GM12801 (cell line): ENCODE data around the gene RTN3.

Experiments used
- CTCF ChIP-seq: IDR thresholded peaks from one replicate; pipeline ENCODE4 v1.5.1; 2011; ENCODE audit warnings: control low read depth; ENCODE audit not compliant: insufficient read length; ENCODE audit errors: extremely low read depth

The RTN3 gene

GRCh38 chr11:63737718-63738117 lies 56.4 kb downstream of the RTN3 start:
- TF ChIP-seq CTCF: no peak

GRCh38 chr11:63738720-63739360 lies 57.5 kb downstream of the RTN3 start:
- no peak for TF ChIP-seq CTCF

- no peak for TF ChIP-seq CTCF
Measured at GRCh38 chr11:63745304-63746170, 64.2 kb downstream of the RTN3 start.

- no peak for TF ChIP-seq CTCF
Measured at GRCh38 chr11:63747011-63747410, 65.7 kb downstream of the RTN3 start.

GRCh38 chr11:63749624-63750023 lies 68.3 kb downstream of the RTN3 start:
- TF ChIP-seq CTCF: no peak

- TF ChIP-seq CTCF: no peak
Measured at GRCh38 chr11:63756919-63757761, 75.8 kb downstream of the RTN3 start.

GRCh38 chr11:63760487-63761079 lies 79.3 kb downstream of the RTN3 start:
- TF ChIP-seq CTCF: no peak
